Activated CD4-positive, alpha-beta memory T cell treated with anti-CD3 and anti-CD28 coated beads for 36 hours (primary cell): Measurements from ENCODE around the gene MRPL27. TPM values are rescaled to one million over a fixed set of nuclear protein-coding genes. Genes with fewer than 3 reads are reported as not detected.
A peak's percentile ranks its signal among the peaks of the same experiment; 100 is the strongest.

Experiments
- CTCF ChIA-PET: fragments of 350-600 bp; sonication (Branson Sonifier 250); formaldehyde crosslinking; loops from one replicate; lab custom pipeline; 2021; ENCODE audit warnings: antibody characterized with exemption, inconsistent platforms; lab: Charles Lee
- POLR2A ChIA-PET: fragments of 350-600 bp; sonication (Branson Sonifier 250); formaldehyde crosslinking; loops from one replicate; lab custom pipeline; 2021; ENCODE audit warnings: antibody characterized with exemption; lab: Charles Lee
- DNase-seq: peaks from one replicate; pipeline ENCODE4 v3.0.0-alpha.2; 2020
- H3K27ac Mint-ChIP-seq: one replicate; pipeline ENCODE4 v1.8.0; 2021; ENCODE audit warnings: mixed read lengths
- H3K27me3 Mint-ChIP-seq: one replicate; pipeline ENCODE4 v1.8.0; 2021; ENCODE audit warnings: mixed read lengths
- H3K36me3 Mint-ChIP-seq: one replicate; pipeline ENCODE4 v1.8.0; 2021; ENCODE audit warnings: mixed read lengths
- H3K4me1 Mint-ChIP-seq: one replicate; pipeline ENCODE4 v1.8.0; 2021; ENCODE audit warnings: low read depth, mixed read lengths
- H3K4me3 Mint-ChIP-seq: one replicate; pipeline ENCODE4 v1.8.0; 2021; ENCODE audit warnings: mild to moderate bottlenecking, mixed read lengths
- H3K9me3 Mint-ChIP-seq: one replicate; pipeline ENCODE4 v1.8.0; 2021; ENCODE audit warnings: mixed read lengths
- intact Hi-C: fragments of 100-400 bp; cut with micrococcal nuclease; formaldehyde crosslinking; loops from one replicate; pipeline ENCODE4 v1.15.1; 2023
- total RNA-seq, 2 experiments: library from RNA; stranded (reverse); gene quantifications; one replicate each; pipeline ENCODE4 v1.2.3, GENCODE V29; 2021

Gene MRPL27
- total RNA-seq, 2 experiments from 2014 or later, result 53.9 to 64.5 TPM

GRCh38 chr17:50359998-50360461, 13.0 kb downstream of the MRPL27 start:
- intact Hi-C loops, result loop anchor here (5.0 kb wide), 1 partner anchor 37 kb away; the partner anchor contains the start of gene LRRC59
- H3K4me3 Mint-ChIP-seq, result no peak overlapping the region
- no peaks in the 10 kb centered on the region for H3K9me3 Mint-ChIP-seq
- H3K27me3 Mint-ChIP-seq, result no peaks in the 10 kb centered on the region
- H3K4me1 Mint-ChIP-seq, result peaks cover 9% of the 10 kb centered on the region
- no peak overlapping the region for H3K27ac Mint-ChIP-seq
- ChIA-PET POLR2A (interaction anchor here (0.6 kb wide), 1 partner anchor 37 kb away, joined by 3 read pairs; the partner anchor contains the start of gene LRRC59), CTCF (interaction anchor here (0.7 to 5.5 kb wide), 5 partner anchors 9 to 37 kb away, joined by 3 to 79 read pairs (median 4); partner anchors contain the start of genes LRRC59 and XYLT2)
- peaks cover 16% of the 10 kb centered on the region for H3K36me3 Mint-ChIP-seq
- DNase-seq, result peak; percentile 7

- H3K27me3 Mint-ChIP-seq, result no peaks in the 10 kb centered on the region
- ChIA-PET POLR2A (interaction anchor here (0.6 kb wide), 1 partner anchor 38 kb away, joined by 3 read pairs; the partner anchor contains the start of gene LRRC59), CTCF (interaction anchor here (0.7 to 5.5 kb wide), 7 partner anchors 8 to 335 kb away, joined by 3 to 79 read pairs (median 3); partner anchors contain the start of genes LRRC59 and XYLT2)
- intact Hi-C loops, result no loop called here
- H3K27ac Mint-ChIP-seq, result no peak overlapping the region
- peak; percentile 8 for DNase-seq
- H3K36me3 Mint-ChIP-seq, result peaks cover 16% of the 10 kb centered on the region
- H3K4me3 Mint-ChIP-seq, result no peak overlapping the region
- peaks cover 9% of the 10 kb centered on the region for H3K4me1 Mint-ChIP-seq
- no peaks in the 10 kb centered on the region for H3K9me3 Mint-ChIP-seq
These were observed 13.8 kb downstream of the MRPL27 start for GRCh38 chr17:50359005-50359699.

- H3K4me1 Mint-ChIP-seq, result peaks cover 8% of the 10 kb centered on the region
- intact Hi-C loops, result no loop called here
- no peak overlapping the region for H3K4me3 Mint-ChIP-seq
- no peaks in the 10 kb centered on the region for H3K9me3 Mint-ChIP-seq
- DNase-seq, result no peak
- POLR2A ChIA-PET, result no interaction called here
- H3K27ac Mint-ChIP-seq, result no peak overlapping the region
- CTCF ChIA-PET, result interaction anchor here (0.8 to 0.9 kb wide), 2 partner anchors 33 to 336 kb away, joined by 3 read pairs; no protein-coding TSS in a partner anchor
- H3K27me3 Mint-ChIP-seq, result no peaks in the 10 kb centered on the region
- peaks cover 19% of the 10 kb centered on the region for H3K36me3 Mint-ChIP-seq
These were observed 14.8 kb downstream of the MRPL27 start for GRCh38 chr17:50358177-50358576.

GRCh38 chr17:50356892-50357510, 16.0 kb downstream of the MRPL27 start:
- intact Hi-C loops, result no loop called here
- Mint-ChIP-seq H3K27me3 (no peaks in the 10 kb centered on the region), H3K36me3 (peaks cover 19% of the 10 kb centered on the region), H3K4me1 (peaks cover 2% of the 10 kb centered on the region), H3K27ac (no peak overlapping the region), H3K4me3 (no peak overlapping the region), H3K9me3 (no peaks in the 10 kb centered on the region)
- ChIA-PET CTCF (no interaction called here), POLR2A (no interaction called here)
- DNase-seq, result no peak

GRCh38 chr17:50356418-50356817, 16.6 kb downstream of the MRPL27 start:
- Mint-ChIP-seq H3K27ac (no peak overlapping the region), H3K4me3 (no peak overlapping the region), H3K9me3 (no peaks in the 10 kb centered on the region), H3K27me3 (no peaks in the 10 kb centered on the region), H3K36me3 (peaks cover 19% of the 10 kb centered on the region), H3K4me1 (peaks cover 5% of the 10 kb centered on the region)
- ChIA-PET POLR2A (no interaction called here), CTCF (no interaction called here)
- intact Hi-C loops, result no loop called here
- DNase-seq, result no peak

GRCh38 chr17:50355701-50356341, 17.2 kb downstream of the MRPL27 start:
- Mint-ChIP-seq H3K4me1 (peaks cover 5% of the 10 kb centered on the region), H3K36me3 (peaks cover 19% of the 10 kb centered on the region), H3K4me3 (no peak overlapping the region), H3K27ac (no peak overlapping the region), H3K9me3 (no peaks in the 10 kb centered on the region), H3K27me3 (no peaks in the 10 kb centered on the region)
- DNase-seq, result no peak
- POLR2A ChIA-PET, result interaction anchor here (1.8 kb wide), 1 partner anchor 9 kb away, joined by 5 read pairs; no protein-coding TSS in a partner anchor
- CTCF ChIA-PET, result interaction anchor here (0.8 kb wide), 1 partner anchor 41 kb away, joined by 3 read pairs; the partner anchor contains the start of gene LRRC59
- intact Hi-C loops, result no loop called here

GRCh38 chr17:50355336-50355700, 17.7 kb downstream of the MRPL27 start:
- CTCF ChIA-PET, result interaction anchor here (0.8 kb wide), 1 partner anchor 42 kb away, joined by 3 read pairs; the partner anchor contains the start of gene LRRC59
- no peak overlapping the region for H3K27ac Mint-ChIP-seq

GRCh38 chr17:50354776-50355175, 18.2 kb downstream of the MRPL27 start:
- no peak overlapping the region for H3K4me3 Mint-ChIP-seq
- peaks cover 5% of the 10 kb centered on the region for H3K4me1 Mint-ChIP-seq
- CTCF ChIA-PET, result interaction anchor here (0.8 kb wide), 1 partner anchor 42 kb away, joined by 3 read pairs; the partner anchor contains the start of gene LRRC59
- intact Hi-C loops, result no loop called here
- POLR2A ChIA-PET, result interaction anchor here (1.8 kb wide), 1 partner anchor 8 kb away, joined by 5 read pairs; no protein-coding TSS in a partner anchor
- H3K36me3 Mint-ChIP-seq, result peaks cover 19% of the 10 kb centered on the region
- H3K27ac Mint-ChIP-seq, result no peak overlapping the region
- H3K9me3 Mint-ChIP-seq, result no peaks in the 10 kb centered on the region
- no peak for DNase-seq
- H3K27me3 Mint-ChIP-seq, result no peaks in the 10 kb centered on the region

More at GRCh38 chr17:50355336-50355700, 17.7 kb downstream of the MRPL27 start:
- H3K36me3 Mint-ChIP-seq, result peaks cover 19% of the 10 kb centered on the region
- intact Hi-C loops, result no loop called here
- H3K4me1 Mint-ChIP-seq, result peaks cover 5% of the 10 kb centered on the region
- POLR2A ChIA-PET, result interaction anchor here (1.8 kb wide), 1 partner anchor 8 kb away, joined by 5 read pairs; no protein-coding TSS in a partner anchor
- DNase-seq, result no peak
- H3K4me3 Mint-ChIP-seq, result no peak overlapping the region
- no peaks in the 10 kb centered on the region for H3K27me3 Mint-ChIP-seq
- H3K9me3 Mint-ChIP-seq, result no peaks in the 10 kb centered on the region

GRCh38 chr17:50354198-50354597, 18.8 kb downstream of the MRPL27 start:
- peak; percentile 6 for DNase-seq
- ChIA-PET CTCF (no interaction called here), POLR2A (interaction anchor here (1.8 kb wide), 1 partner anchor 7 kb away, joined by 5 read pairs; no protein-coding TSS in a partner anchor)
- Mint-ChIP-seq H3K4me3 (no peak overlapping the region), H3K36me3 (peaks cover 19% of the 10 kb centered on the region), H3K27ac (no peak overlapping the region), H3K9me3 (no peaks in the 10 kb centered on the region), H3K27me3 (no peaks in the 10 kb centered on the region), H3K4me1 (peaks cover 9% of the 10 kb centered on the region)
- intact Hi-C loops, result no loop called here

- H3K27me3 Mint-ChIP-seq, result no peaks in the 10 kb centered on the region
- peaks cover 19% of the 10 kb centered on the region for H3K36me3 Mint-ChIP-seq
- peaks cover 12% of the 10 kb centered on the region for H3K4me1 Mint-ChIP-seq
- no peaks in the 10 kb centered on the region for H3K9me3 Mint-ChIP-seq
- intact Hi-C loops, result no loop called here
- no peak for DNase-seq
- ChIA-PET CTCF (no interaction called here), POLR2A (interaction anchor here (1.8 kb wide), 1 partner anchor 7 kb away, joined by 5 read pairs; no protein-coding TSS in a partner anchor)
- H3K27ac Mint-ChIP-seq, result no peak overlapping the region
- no peak overlapping the region for H3K4me3 Mint-ChIP-seq
These were observed 19.3 kb downstream of the MRPL27 start for GRCh38 chr17:50353600-50354195.
